Lung (tissue), 12 donors: ENCODE results near the gene OR10J1. TPM values are rescaled to one million over a fixed set of nuclear protein-coding genes. Genes with fewer than 3 reads are reported as not detected.

Experiments
- ATAC-seq: fragments of 200-7000 bp; cut with Tn5 transposase; one replicate; pipeline ENCODE4 v1.9.1; 2020; ENCODE audit warnings: moderate number of reproducible peaks; ENCODE audit not compliant: insufficient read depth, low FRiP score
- DNase-seq, 3 donors: peaks; one replicate each; pipeline ENCODE4 v3.0.0-alpha.2; 2013 to 2017
- H3K27ac ChIP-seq, 2 donors: one replicate each; pipeline ENCODE4 v1.5.1; 2013; ENCODE audit warnings: mild to moderate bottlenecking in 2 of 2, moderate library complexity in 2 of 2, control low read depth in 1 of 2, inconsistent platforms in 1 of 2, low read depth in 1 of 2, low read length in 1 of 2
- H3K27me3 ChIP-seq, 3 donors: one replicate each; pipeline ENCODE4 v1.5.1; 2013; ENCODE audit warnings: low read length in 2 of 3; ENCODE audit not compliant: control insufficient read depth in 3 of 3, insufficient read depth in 3 of 3
- H3K36me3 ChIP-seq, 4 donors: one replicate each; pipeline ENCODE4 v1.5.1; 2013; ENCODE audit warnings: low read length in 4 of 4, mild to moderate bottlenecking in 1 of 4, moderate library complexity in 1 of 4; ENCODE audit not compliant: control insufficient read depth in 4 of 4, insufficient read depth in 4 of 4
- H3K4me1 ChIP-seq, 5 donors: one replicate each; pipeline ENCODE4 v1.5.1; 2013; ENCODE audit warnings: low read length in 5 of 5, mild to moderate bottlenecking in 2 of 5, moderate library complexity in 1 of 5; ENCODE audit not compliant: control insufficient read depth in 5 of 5, insufficient read depth in 5 of 5
- H3K4me3 ChIP-seq: one replicate; pipeline ENCODE4 v1.5.1; 2013; ENCODE audit warnings: mild to moderate bottlenecking, control low read depth, moderate library complexity
- H3K9ac ChIP-seq, 2 donors: one replicate each; pipeline ENCODE4 v1.5.1; 2013; ENCODE audit warnings: low read length in 2 of 2, control low read depth in 1 of 2; ENCODE audit not compliant: insufficient read depth in 1 of 2
- H3K9me3 ChIP-seq, 4 donors: one replicate each; pipeline ENCODE4 v1.5.1; 2013; ENCODE audit warnings: low read length in 3 of 4, mild to moderate bottlenecking in 1 of 4, moderate library complexity in 1 of 4; ENCODE audit not compliant: control insufficient read depth in 4 of 4, insufficient read depth in 3 of 4
- WGBS, 2 donors: extraction: QIAGEN DNeasy Blood & Tissue Kit; methylation state at CpG; one replicate each; pipeline ENCODE4 v1.1.7; 2013; 5-methylcytosine and 5-hydroxymethylcytosine counted together
- polyA plus RNA-seq, 2 donors: library from polyadenylated mRNA; stranded (reverse); fragments of 200-250 nt; gene quantifications; one replicate each; pipeline ENCODE4 v1.2.1, GENCODE V29; 2013
- total RNA-seq, 2 donors: library from RNA; depleted of rRNA in 1 of 2; stranded (reverse); fragments of >200 nt in 1 of 2; gene quantifications; one replicate each; pipeline ENCODE4 v1.2.1, GENCODE V29; 2014 to 2021
- TF ChIP-seq, protein P1 (sequence below): IDR thresholded peaks from 2 replicates; pipeline ENCODE4 v1.5.1; 2012; ENCODE audit warnings: mild to moderate bottlenecking; ENCODE audit errors: control extremely low read depth, extremely low read depth
- donor health status: control.
- donor health status: control.
- donor health status: Bipolar disorder and iron deficiency.
- donor health status: healthy.
- donor health status: DM: yes; HTN: yes; CAD: no.

Gene OR10J1
- total and polyA plus RNA-seq, 4 donors = not detected

DNA sequence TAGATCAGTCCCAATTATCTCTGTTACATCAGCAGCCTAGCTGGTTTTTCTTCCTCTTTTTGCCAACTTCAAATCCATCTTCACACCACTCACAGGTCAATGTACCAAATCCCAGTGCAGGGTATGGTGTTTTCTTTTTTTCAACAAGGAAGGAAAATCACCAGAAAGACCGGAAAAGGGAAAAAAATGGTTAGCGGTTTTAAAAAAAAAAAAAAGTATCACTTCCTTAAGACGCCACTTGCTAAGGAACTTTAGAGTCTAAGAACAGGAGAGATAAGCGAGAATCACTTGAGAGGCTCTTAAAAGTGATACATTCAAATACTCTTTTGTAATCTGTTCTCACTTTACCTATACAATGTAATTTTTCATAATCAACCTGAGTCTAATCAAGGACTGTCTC, 3.1 kb upstream of the OR10J1 start:
- DNase-seq = no peak
- Histone ChIP-seq H3K9me3 (peaks cover 0 to 2% (median 0%) of the 10 kb centered on the region in 4 donors), H3K36me3 (no peaks in the 10 kb centered on the region), H3K4me1 (no peaks in the 10 kb centered on the region), H3K27me3 (no peaks in the 10 kb centered on the region), H3K9ac (no peak overlapping the region), H3K4me3 (no peak overlapping the region), H3K27ac (no peak overlapping the region)
- 40 to 57% methylated on average over 4 of the region's 4 CpGs for WGBS, 2 donors
- no peak for ATAC-seq
- TF ChIP-seq, protein P1, sequence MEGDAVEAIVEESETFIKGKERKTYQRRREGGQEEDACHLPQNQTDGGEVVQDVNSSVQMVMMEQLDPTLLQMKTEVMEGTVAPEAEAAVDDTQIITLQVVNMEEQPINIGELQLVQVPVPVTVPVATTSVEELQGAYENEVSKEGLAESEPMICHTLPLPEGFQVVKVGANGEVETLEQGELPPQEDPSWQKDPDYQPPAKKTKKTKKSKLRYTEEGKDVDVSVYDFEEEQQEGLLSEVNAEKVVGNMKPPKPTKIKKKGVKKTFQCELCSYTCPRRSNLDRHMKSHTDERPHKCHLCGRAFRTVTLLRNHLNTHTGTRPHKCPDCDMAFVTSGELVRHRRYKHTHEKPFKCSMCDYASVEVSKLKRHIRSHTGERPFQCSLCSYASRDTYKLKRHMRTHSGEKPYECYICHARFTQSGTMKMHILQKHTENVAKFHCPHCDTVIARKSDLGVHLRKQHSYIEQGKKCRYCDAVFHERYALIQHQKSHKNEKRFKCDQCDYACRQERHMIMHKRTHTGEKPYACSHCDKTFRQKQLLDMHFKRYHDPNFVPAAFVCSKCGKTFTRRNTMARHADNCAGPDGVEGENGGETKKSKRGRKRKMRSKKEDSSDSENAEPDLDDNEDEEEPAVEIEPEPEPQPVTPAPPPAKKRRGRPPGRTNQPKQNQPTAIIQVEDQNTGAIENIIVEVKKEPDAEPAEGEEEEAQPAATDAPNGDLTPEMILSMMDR = no peak

DNA sequence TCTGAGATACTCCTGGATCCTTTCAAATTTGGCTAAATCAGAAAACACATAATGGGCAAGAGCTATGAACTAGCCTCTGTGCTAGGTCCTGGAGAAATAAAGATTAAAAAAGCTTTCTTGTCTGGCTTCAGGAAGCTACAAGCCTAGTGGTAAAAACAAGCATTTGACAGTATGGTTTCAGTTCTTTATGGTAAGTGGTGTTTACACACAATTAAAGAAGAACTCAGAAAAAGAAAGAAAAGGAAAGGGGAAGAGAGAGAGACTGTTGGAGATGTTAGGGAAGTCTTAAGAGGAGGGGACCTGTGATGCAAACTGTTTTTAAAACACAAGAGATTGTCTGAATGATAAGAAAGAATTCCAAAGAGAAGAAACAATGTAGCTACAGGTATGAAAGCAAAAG, 1.8 kb downstream of the OR10J1 start:
- no peak overlapping the region for H3K27ac ChIP-seq
- H3K9me3 ChIP-seq = peaks cover 0 to 2% (median 0%) of the 10 kb centered on the region in 4 donors
- DNase-seq = no peak
- no peak overlapping the region for H3K4me3 ChIP-seq
- H3K36me3 ChIP-seq = no peaks in the 10 kb centered on the region
- TF ChIP-seq, protein P1 = no peak
- ATAC-seq = no peak
- no peak overlapping the region for H3K9ac ChIP-seq
- H3K27me3 ChIP-seq = no peaks in the 10 kb centered on the region
- no peaks in the 10 kb centered on the region for H3K4me1 ChIP-seq

DNA sequence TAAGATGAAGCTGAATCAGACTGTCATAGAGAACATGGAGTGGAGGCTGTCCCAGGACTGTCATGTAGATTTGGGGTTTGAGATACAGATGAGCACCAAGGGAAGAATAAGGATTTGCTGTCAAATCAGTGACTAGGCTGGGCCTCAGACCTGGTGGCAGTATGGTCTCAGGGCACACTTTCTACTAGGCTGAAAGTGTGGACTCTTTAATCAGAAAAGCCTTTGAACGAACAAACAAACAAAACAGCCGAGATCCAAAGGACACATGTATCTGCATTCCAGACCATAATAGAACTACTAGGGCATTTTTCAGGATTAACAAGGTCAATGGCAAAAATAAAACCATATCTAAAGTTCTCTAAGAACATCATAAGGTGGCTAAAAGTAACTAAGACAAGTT, 2.9 kb downstream of the OR10J1 start:
- WGBS, 2 donors = 55 to 94% methylated on average over 2 of the region's 2 CpGs
- H3K9me3 ChIP-seq = peaks cover 0 to 2% (median 0%) of the 10 kb centered on the region in 4 donors

More for the DNA sequence above, 2.9 kb downstream of the OR10J1 start:
- no peak for DNase-seq
- H3K27ac ChIP-seq = no peak overlapping the region
- TF ChIP-seq, protein P1 = no peak
- no peaks in the 10 kb centered on the region for H3K27me3 ChIP-seq
- no peak overlapping the region for H3K4me3 ChIP-seq
- H3K36me3 ChIP-seq = no peaks in the 10 kb centered on the region
- H3K4me1 ChIP-seq = no peaks in the 10 kb centered on the region
- H3K9ac ChIP-seq = no peak overlapping the region
- no peak for ATAC-seq
